ENCODE measurements around the gene CDK5RAP2.

DNA sequence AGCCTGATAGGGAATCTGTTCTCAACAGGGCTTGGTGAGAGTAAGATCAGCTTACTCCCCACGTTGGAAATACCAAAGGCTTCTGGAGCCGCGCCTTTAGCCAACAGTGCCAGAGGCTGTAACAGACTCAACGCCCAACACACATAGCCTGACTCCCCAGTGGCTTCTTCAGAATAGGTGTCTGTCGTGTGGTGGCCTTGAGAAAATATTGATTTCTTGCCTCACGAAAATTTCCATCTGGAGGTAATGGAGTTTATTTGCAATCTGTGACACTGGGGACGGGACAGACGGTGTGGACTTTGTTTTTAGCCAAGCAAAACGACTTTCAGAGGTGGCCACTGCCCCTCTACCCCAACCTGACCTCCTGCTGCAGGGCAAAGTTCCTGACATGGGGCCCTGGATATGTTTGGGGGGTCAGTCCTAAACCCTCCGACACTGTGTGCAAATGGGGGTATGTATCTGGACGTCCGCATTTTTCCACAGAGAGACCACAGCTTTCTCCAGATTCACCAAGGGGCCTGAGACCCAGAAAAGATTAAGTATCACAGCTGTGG, 189.3 kb downstream of the CDK5RAP2 start:
- TF ChIP-seq KDM5B (IDR thresholded peaks at IDR 0.05; ENCODE audit: insufficient replicate concordance, low read depth, low read length) (no peak), ZNF143 (CRISPR knock-in tag; IDR thresholded peaks at IDR 0.05) (no peak), GATA2 (CRISPR knock-in tag; IDR thresholded peaks at IDR 0.05) (no peak), SRSF9 (IDR thresholded peaks at IDR 0.05; ENCODE audit: borderline replicate concordance, low read depth, low read length) (no peak), POLR2AphosphoS2 (IDR thresholded peaks at IDR 0.05; ENCODE audit: low read length) (no peak)
- TF ChIP-seq, protein P1, sequence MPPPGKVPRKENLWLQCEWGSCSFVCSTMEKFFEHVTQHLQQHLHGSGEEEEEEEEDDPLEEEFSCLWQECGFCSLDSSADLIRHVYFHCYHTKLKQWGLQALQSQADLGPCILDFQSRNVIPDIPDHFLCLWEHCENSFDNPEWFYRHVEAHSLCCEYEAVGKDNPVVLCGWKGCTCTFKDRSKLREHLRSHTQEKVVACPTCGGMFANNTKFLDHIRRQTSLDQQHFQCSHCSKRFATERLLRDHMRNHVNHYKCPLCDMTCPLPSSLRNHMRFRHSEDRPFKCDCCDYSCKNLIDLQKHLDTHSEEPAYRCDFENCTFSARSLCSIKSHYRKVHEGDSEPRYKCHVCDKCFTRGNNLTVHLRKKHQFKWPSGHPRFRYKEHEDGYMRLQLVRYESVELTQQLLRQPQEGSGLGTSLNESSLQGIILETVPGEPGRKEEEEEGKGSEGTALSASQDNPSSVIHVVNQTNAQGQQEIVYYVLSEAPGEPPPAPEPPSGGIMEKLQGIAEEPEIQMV (tag; conservative IDR thresholded peaks at IDR 0.05; ENCODE audit: low read depth) = no peak
- TF ChIP-seq, protein P2, sequence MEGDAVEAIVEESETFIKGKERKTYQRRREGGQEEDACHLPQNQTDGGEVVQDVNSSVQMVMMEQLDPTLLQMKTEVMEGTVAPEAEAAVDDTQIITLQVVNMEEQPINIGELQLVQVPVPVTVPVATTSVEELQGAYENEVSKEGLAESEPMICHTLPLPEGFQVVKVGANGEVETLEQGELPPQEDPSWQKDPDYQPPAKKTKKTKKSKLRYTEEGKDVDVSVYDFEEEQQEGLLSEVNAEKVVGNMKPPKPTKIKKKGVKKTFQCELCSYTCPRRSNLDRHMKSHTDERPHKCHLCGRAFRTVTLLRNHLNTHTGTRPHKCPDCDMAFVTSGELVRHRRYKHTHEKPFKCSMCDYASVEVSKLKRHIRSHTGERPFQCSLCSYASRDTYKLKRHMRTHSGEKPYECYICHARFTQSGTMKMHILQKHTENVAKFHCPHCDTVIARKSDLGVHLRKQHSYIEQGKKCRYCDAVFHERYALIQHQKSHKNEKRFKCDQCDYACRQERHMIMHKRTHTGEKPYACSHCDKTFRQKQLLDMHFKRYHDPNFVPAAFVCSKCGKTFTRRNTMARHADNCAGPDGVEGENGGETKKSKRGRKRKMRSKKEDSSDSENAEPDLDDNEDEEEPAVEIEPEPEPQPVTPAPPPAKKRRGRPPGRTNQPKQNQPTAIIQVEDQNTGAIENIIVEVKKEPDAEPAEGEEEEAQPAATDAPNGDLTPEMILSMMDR (IDR thresholded peaks at IDR 0.05 in 2 of 3, conservative IDR thresholded peaks at IDR 0.05 in 1 of 3; ENCODE audit: insufficient read depth in 2 of 3, low read depth in 1 of 3, low read length in 3 of 3) = no peak

Data from K562 (cell line).